ENCODE results near the gene ZFYVE16.
"Not testable (repeated sequence)": the region's sequence is repeated elsewhere in the genome, so short reads cannot be mapped to it uniquely, and the experiment has no call there.

Gene ZFYVE16

DNA sequence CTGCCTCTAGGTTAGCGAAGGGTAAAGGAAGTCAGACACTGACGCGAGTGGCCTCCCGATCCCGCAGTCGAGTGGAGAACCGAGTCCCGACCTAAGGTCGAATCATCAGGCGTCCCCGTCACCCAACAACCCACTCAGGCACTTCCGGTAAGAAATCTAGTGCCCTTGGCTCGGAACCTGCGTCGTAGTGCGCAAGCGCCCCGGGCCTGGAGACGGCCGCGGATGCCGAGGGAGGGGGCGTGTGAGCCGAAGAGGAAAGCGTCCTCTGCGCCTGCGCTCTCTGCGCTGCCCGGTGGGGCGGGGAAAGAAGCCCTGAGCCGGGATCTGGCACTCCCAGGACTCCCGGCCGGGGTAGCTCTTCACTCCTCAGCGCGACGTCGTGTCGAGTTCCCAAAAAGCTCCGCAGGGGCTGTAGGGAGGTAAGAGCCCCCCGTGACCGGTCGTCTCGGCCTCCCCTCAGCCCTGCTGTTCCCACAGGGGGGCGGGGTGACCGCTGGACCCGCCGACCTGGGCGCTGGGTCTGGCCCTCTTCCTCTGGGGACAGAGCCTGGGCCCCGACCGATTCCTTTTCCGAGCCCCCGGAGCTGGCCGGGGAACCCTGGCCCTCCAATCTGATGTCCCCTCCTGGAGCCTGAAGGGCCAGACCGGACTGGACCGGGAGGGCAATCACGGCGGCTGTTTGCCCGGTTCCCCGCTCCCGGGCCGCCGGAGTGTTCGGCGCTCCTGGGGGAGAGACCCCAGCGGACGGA, at the start of gene ZFYVE16:
TSS of gene ZFYVE16 (plus strand) at position 330 of the 749 bp plus-strand sequence. CDS start 26,084 bp downstream, outside the sequence.
- DNase-seq (ENCODE audit: insufficient read length, low spot score) (peak; percentile 94), FAIRE-seq (peak; percentile 80)

DNA sequence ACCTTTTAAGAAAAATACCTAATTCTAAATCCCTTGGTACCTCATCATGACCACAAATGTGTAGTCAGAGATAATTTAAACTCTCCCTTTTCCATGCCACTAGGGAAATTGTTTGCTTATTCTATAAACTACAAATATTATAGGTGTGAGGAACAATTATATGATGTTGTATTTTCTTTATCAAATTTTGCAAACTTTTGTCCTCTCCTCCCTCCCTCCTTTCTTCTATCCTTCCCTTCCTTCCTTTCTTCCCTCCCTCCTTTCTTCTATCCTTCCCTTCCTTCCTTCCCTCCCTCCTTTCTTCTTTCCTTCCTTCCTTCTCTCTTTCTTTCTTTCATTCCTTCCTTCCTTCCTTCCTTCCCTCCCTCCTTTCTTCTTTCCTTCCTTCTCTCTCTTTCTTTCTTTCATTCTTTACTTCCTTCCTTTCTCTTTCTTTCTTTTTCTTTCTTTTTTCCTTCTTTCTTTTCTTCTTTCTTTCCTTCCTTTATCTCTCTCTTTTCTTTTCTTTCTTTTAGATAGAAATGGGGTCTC, 46.9 kb upstream of the ZFYVE16 start:
- no peak for FAIRE-seq
- no peak for DNase-seq (ENCODE audit: insufficient read length, low spot score)

DNA sequence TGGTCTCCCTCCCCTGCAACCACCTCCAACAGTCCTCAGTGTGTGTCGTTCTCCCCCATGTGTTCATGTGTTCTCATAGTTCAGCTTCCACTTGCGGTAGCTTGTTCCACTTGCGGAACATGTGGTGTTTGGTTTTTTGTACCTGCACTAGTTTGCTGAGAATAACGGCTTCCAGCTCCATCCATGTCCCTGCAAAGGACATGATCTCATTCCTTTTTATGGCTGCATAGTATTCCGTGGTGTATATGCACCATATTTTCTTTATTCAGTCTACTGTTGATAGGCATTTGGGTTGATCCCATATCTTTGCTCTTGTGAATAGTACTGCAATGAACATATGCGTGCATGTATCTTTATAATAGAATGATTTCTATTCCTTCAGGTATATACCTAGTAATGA, 43.0 kb upstream of the ZFYVE16 start:
- FAIRE-seq = no peak
- no peak for DNase-seq (ENCODE audit: insufficient read length, low spot score)

DNA sequence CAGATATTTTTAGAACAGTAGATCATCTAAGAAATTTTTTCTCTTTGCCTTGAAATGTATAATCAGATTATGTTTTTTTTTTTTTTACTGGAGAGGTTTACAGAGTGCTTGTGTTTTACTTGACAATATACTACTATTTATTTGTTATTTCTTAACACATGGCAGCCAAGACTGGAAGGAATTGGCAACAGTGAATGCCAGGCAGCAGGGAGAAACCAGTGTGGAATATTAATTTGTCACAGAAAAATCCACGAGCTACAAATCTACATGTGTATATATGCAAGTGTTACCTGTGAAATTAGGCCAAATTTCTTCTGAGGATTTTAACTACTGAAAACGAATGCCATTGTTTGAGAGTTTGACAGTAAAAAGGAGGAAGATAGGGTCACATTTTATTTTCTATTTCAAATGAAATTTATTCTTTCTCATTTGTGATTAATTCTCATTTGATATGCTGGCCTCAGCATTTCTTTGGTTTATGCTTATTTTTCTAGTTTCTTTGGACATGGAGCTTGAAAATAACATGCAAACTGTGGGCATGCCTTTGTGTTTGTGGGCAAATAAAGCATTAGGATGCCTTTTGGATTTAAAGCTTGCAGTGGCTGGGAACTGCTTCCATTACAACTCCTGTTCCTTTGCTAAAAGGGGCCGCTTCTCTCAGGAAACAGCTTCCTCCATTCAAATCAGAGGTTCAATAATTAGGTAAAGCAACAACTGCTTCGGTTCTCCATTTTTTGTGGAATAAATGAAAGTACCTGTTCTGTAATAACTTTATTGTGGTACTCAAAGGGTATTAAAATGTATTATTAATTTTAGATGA, 39.0 kb upstream of the ZFYVE16 start:
- DNase-seq (ENCODE audit: insufficient read length, low spot score) = no peak
- FAIRE-seq = no peak

DNA sequence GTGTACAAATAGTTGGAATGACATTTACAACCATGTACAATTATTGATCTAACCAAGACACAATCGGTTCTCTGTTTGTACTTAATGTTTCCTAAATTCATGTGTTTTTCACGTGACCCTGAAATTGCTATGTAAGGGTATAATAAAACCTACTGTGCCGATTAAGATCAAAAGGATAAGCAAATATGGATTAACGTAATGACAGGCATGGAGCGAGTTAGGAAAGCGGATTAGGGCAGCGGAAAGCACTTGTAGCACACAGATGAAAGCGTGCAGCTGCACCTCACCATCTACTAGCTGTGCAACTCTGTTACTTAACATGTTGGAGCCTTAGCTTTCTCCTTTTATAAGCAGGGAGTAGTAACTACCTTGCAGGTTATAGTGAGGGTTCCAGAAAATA, 38.3 kb upstream of the ZFYVE16 start:
- no peak for FAIRE-seq
- DNase-seq (ENCODE audit: insufficient read length, low spot score) = no peak

DNA sequence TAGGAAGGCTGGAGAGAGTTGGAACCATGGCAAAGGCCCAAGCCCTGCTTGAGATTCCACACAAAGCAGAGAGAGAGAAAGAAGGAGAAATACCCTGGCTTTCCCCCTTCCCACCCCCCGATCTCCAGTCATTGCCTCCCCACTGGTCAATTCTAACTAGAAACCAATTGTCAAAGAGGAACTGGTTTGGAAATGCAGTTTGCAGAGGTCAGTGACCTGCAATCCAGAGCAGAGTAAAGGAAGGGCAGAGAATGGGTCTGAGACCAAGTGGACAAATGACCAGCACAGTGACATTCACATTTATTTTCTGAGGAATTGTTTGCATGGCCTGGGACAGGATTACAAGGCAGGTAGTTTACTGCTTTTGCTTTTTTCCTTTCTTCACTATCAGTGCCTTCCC, 37.5 kb upstream of the ZFYVE16 start:
- DNase-seq (ENCODE audit: insufficient read length, low spot score) (no peak), FAIRE-seq (no peak)

DNA sequence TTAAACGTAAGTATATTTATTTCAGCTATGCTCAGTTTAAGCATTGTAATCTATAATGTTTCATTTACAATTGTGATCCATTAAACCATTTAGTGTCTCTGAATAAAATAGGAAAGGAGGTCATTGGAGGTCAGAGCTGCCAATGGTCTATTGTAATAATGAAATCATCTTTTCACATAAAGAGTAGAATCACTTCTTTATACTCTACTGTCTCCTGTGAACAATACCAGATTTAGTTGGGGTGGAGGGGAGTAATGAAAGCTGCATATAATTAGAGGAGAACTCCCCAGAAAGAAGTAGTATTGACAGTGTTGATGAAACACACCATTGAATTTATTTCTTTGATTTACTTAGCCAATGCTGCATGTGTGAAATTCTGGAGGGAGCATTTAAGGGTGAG, 35.1 kb upstream of the ZFYVE16 start:
- FAIRE-seq (no peak), DNase-seq (ENCODE audit: insufficient read length, low spot score) (no peak)

DNA sequence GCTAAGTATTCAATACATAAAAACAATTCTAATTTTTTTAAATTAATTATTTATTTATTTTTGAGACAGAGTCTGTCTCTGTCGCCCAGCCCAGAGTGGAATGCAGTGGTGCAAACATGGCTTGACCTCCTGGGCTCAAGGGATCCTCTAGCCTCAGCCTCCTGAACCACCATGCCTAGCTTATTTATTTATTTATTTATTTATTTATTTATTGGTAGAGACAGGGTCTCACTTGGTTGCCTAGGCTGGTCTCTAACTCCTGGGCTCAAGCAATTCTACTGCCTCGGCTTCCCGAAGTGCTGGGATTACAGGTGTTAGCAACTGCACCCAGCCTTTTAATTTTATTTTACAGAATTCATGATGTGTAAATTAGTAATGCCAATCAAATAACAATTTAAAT, 33.7 kb upstream of the ZFYVE16 start:
- FAIRE-seq = no peak
- DNase-seq (ENCODE audit: insufficient read length, low spot score) = no peak

DNA sequence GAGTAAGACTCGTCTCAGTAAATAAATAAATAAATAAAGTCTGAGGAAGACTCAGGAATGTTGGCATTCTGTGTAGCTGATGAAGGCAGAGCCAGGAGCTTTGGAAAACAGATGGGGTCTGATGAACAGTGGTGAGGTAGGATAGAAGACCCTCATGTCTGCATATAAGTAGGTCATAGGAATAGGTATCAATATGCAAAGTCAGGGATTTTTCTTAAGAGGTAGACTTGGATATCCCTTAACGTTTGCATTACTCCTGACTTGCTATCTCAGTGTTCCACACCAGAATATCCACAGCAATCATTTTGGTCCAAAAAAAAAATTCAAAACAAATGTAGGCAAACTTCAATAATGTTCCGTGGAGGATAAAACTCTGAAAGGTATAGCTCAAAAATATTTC, 31.3 kb upstream of the ZFYVE16 start:
- no peak for FAIRE-seq
- DNase-seq (ENCODE audit: insufficient read length, low spot score) = no peak

DNA sequence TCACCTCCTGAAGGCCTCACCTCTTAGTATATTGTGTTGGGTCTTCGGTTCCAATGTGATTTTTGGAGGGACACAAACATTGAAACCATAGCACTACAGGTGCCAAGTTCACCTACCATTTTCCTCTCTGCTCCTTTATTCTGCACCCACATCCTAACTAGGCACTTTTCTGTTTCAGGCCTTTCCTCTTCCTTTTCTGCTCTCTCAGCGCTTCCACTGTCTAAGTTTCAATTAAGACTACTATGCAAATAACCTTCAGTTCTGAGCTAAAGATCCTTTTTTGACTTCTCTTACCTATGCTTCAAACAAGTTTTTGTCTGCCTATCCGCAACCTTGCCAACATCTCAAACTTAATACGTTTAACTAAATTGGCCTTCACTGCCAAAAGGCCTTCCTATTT, 25.4 kb upstream of the ZFYVE16 start:
- FAIRE-seq (no peak), DNase-seq (ENCODE audit: insufficient read length, low spot score) (no peak)

DNA sequence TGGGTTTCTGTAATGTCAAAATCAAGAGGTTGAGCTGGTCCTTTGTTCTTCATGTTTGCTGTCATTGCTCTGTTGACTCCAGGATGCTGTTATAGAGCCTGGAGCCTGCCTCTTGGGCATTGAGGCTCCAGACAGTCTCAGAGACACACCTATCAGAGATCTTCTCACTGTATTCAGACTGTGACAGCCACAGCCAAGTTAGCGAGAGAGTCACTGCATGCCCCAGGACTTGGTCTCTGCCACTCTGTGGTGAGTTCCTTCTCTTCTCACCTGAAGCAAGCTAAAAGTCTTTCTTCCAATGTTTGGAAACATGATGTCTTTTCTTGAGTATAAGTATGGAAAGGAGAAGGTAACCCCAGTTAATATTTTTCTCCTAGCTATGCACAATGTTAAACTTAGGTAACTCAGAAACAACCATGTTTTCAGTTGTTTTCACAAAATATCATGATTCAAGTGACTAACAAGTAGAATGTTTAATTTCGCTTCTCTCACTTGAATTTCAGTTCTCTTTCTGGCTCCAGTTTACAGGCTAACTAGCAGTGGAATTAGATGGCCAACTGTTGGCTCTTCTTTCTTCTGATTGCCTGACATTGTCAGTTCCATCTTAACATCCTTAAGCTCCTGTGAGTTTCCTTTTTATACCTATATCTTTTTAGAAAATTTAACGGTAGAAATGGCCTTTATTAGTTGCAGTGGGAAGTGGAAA, 20.6 kb upstream of the ZFYVE16 start:
- DNase-seq (ENCODE audit: insufficient read length, low spot score) (no peak), FAIRE-seq (no peak)

DNA sequence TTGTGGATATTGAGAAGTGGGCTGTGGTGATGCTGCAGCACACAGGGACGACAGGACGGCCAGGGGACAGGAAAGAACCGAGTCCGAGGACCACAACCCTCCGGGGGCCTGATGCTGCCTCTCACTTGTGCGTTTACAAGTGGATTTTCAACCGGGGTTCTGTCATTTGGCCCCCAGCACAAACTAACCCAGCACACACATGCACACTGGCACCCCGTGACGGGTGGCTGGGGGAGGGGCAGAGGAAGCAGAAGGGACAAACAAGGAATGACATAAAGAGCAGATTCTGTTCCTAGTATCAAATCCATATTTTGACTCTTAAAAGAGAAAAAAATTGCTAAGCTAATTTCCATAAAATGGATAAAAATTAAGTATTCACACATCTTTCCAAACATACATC, 18.3 kb upstream of the ZFYVE16 start:
- FAIRE-seq (no peak), DNase-seq (ENCODE audit: insufficient read length, low spot score) (no peak)

DNA sequence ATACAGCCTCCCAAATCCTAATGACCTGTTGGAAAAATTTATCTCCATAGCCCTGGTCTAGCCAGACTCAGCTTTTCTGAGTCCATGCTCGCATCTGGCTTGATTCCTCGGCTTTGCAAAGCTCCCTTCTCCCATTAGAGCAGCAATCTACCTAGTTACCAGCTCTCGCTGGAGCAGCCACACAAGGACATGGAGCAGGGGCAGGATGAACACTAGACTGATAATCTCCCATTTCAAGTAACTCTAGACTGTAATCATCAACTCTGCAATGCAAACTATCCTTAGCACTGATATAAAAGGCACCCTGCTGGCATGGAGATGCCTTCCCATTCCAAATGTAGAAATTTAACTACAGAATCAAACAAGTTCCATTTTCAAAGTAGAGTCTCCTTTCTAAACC, 17.5 kb upstream of the ZFYVE16 start:
- not testable (repeated sequence) for FAIRE-seq; DNase-seq (ENCODE audit: insufficient read length, low spot score)

DNA sequence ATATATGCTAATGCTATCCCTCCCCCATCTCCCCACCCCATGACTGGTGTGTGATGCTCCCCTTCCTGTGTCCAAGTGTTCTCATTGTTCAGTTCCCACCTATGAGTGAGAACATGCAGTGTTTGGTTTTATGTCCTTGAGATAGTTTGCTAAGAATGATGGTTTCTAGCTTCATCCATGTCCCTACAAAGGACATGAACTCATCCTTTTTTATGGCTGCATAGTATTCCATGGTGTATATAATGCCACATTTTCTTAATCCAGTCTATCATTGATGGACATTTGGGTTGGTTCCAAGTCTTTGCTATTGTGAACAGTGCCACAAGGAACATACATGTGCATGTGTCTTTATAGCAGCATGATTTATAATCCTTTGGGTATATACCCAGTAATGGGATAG, 16.6 kb upstream of the ZFYVE16 start:
- not testable (repeated sequence) for FAIRE-seq; DNase-seq (ENCODE audit: insufficient read length, low spot score)

DNA sequence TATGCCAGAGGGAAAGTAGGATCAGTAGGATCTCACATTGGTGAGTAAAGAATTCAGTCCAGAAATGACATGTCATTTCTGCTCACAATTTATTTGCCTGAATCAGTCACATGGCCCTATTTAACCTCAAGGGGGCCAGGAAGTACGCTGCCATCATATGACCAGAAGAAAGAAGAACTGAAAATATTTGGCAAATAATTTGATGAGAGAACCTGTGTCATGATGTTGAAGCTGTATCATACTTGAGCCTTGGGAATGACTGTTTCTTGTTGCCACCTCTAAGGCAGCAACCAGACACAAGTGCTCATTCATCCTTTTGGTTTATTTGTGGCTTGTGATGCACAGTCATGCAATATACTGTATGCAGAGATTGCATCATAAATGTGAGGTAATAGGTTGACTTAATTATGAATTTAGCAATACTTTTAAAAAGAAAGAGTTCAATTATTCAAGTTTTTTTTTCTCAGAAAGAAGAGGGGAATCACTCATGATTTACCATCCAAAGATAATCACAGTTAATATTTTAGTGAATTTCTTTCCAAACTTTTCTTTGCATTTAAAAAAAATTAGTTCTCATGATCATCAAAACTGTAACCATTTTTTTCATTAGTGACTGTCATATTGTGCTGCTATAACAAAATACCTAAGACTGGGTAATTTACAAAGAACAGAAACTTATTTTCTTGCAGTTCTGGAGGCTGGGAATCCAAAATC, 8.2 kb upstream of the ZFYVE16 start:
- FAIRE-seq (no peak), DNase-seq (ENCODE audit: insufficient read length, low spot score) (peak; percentile 9)

DNA sequence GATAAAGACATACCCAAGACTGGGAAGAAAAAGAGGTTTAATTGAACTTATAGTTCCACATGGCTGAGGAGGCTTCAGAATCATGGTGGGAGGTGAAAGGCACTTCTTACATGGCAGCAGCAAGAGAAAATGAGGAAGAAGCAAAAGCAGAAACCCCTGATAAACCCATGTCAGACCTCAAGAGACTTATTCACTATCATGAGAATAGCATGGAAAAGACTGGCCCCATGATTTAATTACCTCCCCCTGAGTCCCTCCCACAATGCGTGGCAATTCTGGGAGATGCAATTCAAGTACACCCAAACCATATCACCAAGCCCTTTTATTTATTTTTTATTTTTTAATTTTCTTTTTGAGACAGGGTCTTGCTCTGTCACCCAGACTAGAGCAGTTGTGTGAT, 7.5 kb upstream of the ZFYVE16 start:
- not testable (repeated sequence) for DNase-seq (ENCODE audit: insufficient read length, low spot score)

DNA sequence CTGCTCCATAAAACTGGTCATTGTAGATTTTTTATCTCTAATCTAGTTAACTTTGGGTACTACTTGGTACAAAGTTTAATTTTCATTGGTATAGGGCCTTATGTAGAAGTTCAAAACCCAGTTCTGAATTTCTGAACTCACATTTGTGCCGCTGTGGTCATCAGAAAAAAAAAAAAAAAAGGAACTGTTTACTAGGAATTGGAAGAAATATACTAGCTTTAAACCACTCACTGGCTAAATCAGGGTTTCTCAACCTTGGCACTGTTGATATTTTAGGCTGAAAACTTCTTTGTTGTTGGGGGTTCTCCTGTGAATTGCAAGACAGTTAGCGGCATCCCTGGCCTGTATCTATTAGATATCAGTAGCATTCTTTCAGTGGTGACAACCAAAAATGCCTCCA, 4.1 kb upstream of the ZFYVE16 start:
- no peak for DNase-seq (ENCODE audit: insufficient read length, low spot score)

More for the DNA sequence above, 7.5 kb upstream of the ZFYVE16 start:
- not testable (repeated sequence) for FAIRE-seq

DNA sequence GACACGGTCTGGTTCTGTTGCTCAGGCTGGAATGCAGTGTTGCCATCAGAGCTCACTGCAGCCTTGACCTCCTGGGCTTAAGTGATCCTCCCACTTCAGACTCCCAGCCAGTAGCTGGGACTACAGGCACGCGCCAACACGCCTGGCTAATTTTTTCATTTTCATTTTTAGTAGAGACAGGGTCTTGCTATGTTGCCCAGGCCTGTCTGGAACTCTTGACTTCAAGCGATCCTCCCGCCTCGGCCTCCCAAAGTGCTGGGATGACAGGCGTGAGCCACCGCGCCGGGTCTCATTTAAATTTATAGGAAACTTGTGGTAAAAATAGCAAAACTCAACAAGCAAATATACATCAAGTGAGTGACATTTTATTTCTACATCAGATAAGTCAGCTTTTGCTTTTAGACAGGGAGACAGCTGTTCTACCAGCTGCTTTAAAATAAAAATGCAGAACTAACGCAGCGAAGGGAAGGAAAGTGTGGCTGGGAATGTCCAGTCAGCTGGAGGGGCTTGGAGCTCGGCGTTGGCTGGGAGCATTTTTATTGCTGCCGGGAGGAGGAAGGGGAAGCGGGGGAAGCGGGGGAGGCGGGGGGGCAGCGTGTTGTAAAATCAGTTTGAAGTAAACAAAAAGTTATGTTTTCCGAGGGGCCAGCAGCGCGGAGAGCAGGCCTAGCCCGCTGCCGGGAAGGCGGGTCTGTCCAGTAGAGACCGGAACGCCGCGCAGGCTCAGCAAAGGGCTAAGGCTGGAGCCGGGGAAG, 707 bp upstream of the ZFYVE16 start:
- FAIRE-seq = no peak
- no peak for DNase-seq (ENCODE audit: insufficient read length, low spot score)

More for the DNA sequence above, 4.1 kb upstream of the ZFYVE16 start:
- FAIRE-seq = no peak

DNA sequence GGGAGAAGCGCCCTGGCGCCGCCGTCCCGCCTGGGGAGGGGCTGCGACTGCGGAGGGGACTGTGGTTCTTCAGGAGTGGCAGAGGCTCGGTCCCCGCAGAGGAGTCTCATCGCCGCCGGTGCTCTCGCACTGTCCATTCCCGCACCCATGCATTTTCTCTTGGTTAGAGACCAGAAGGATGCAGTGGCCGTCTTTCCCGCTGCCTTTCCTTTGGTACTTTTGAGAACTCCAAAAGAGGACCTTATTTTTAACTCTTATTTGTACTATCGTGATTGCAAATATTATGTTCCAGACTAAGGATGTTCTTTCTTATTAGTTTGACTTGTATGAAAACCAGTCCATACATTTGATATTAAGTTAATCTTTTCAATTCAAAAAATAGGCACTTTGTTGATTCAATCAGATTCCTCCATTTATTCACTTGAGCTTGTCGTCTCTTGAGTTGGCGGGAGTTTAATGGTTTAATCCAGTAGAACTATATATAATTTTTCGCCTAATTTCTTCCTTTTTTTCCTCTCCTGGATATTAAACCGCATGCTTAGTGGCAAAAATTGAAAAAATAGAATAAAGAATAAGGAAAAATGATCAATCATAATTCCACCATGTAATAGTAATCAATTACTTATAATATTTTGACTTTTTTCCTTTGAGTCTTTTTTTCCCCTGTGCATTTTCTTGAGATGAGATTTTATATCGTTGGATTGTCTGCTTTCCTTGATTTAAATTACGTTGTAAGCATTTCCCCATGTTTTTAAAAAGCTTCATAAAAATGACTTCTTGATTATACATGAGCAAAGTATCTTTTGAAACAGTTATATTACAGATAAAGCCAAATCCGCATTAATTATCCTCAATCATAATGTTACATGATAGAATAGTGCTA, 861 bp downstream of the ZFYVE16 start:
- FAIRE-seq (no peak), DNase-seq (ENCODE audit: insufficient read length, low spot score) (peak; percentile 40)
